22Rv1 (cell line): ENCODE data around the gene SHFL.

ENCODE experiments used
- H3K27ac ChIP-seq: fragments of 450-650 bp; 2 replicates; pipeline ENCODE4 v1.5.1; 2017
- CTCF ChIP-seq: fragments of 450-650 bp; IDR thresholded peaks from 2 replicates; pipeline ENCODE4 v1.5.1; 2017; ENCODE audit warnings: mild to moderate bottlenecking
- ZFX ChIP-seq: fragments of 450-650 bp; IDR thresholded peaks from 2 replicates; pipeline ENCODE4 v1.6.1; 2017; ENCODE audit warnings: antibody characterized with exemption, borderline replicate concordance

SHFL gene

GRCh38 chr19:10112037-10112761 lies 26.1 kb downstream of the SHFL start:
- H3K27ac ChIP-seq = peak overlapping the region; percentile 63

GRCh38 chr19:10112895-10113591 lies 26.9 kb downstream of the SHFL start:
- TF ChIP-seq ZFX (no peak), CTCF (peak; percentile 89)
- peak overlapping the region; percentile 63 for H3K27ac ChIP-seq

More at GRCh38 chr19:10112037-10112761, 26.1 kb downstream of the SHFL start:
- TF ChIP-seq ZFX = no peak
- TF ChIP-seq CTCF = no peak

- peak overlapping the region; percentile 63 for H3K27ac ChIP-seq
- TF ChIP-seq CTCF (no peak), ZFX (no peak)
These were observed 27.5 kb downstream of the SHFL start for GRCh38 chr19:10113592-10113963.

- no peak for TF ChIP-seq ZFX
- TF ChIP-seq CTCF = no peak
- peak overlapping the region; percentile 63 for H3K27ac ChIP-seq
These were observed 28.0 kb downstream of the SHFL start for GRCh38 chr19:10113964-10114650.

- peak overlapping the region; percentile 63 for H3K27ac ChIP-seq
These were observed 28.7 kb downstream of the SHFL start for GRCh38 chr19:10114651-10115391.

More at GRCh38 chr19:10114651-10115391, 28.7 kb downstream of the SHFL start:
- TF ChIP-seq ZFX (no peak), CTCF (no peak)
